GM19240 (cell line): ENCODE results near the gene ANKS3.
A peak's percentile ranks its signal among the peaks of the same experiment; 100 is the strongest.

Experiments
- DNase-seq: peaks from one replicate; pipeline ENCODE4 v3.0.0; 2011; ENCODE audit warnings: low spot score; ENCODE audit not compliant: insufficient read length

The ANKS3 gene

DNA sequence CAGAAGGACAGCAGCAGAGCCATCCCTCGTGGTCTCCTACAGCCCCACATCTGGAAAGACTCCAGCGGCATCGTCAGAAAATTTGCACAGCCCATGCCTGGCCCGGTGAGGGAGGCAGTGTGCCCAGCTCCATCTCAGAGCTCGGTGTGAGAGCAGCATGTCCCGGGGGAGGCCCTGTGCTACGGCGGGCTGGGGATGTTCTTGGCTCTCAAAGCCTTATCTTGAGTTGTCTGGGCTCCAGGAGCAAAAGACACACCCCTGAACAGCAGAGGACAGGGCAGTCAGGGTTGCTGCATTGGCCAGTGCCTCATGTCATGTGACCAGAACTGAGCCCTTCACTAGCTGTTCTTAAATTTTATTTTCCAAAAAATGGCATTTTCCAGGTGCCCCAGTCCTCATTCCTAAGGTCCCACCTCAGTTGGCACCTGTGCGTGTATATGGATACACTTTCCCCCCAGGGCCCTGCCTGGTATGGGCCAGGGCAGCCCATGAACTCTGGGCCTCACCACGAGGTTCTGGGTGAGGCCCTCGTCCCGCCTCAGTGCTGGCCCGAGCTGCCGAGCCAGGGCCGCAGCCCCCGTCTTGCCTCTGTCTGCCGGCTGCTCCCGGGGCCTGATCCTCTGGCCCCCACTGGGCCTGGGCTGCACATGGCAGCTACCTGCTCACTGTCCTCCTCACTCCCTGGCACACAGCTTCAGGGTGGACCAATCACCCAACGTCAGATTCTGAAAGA is 37.7 kb downstream of the ANKS3 start:
- DNase-seq: no peak

DNA sequence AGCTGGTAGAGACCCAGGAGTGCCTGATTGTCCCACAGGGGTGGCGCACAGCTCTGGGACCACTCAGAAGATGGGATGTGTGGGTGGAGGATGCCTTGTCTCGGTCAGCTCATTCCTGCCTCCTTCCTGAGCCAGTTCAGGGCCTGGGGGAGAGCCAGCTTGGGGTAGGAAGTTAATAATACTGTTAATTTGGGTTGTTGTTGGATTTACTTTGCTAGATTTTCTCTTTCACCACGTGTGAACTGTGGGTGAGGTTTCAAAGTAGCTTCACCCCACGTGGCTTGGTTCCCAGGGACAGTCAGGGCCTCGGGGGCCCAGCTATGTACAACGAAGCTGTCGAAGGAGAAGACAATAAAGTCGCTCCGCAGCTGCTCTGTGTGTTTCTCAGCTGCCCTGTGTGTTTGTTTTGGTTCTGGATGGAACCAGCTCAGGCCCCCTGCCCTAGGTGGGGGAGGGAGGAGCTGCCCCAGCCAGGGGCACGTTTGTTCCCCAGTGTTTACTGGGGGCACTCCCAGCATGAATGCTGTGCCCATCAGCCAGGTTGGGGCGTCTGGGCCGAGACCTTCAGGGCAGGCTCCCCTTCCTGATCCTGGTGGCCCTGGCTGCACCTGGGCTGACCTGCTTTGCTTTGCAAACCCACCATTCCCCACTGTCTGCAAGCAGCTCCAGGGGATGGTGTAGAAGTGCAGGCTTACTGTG is 38.4 kb downstream of the ANKS3 start:
- no peak for DNase-seq

DNA sequence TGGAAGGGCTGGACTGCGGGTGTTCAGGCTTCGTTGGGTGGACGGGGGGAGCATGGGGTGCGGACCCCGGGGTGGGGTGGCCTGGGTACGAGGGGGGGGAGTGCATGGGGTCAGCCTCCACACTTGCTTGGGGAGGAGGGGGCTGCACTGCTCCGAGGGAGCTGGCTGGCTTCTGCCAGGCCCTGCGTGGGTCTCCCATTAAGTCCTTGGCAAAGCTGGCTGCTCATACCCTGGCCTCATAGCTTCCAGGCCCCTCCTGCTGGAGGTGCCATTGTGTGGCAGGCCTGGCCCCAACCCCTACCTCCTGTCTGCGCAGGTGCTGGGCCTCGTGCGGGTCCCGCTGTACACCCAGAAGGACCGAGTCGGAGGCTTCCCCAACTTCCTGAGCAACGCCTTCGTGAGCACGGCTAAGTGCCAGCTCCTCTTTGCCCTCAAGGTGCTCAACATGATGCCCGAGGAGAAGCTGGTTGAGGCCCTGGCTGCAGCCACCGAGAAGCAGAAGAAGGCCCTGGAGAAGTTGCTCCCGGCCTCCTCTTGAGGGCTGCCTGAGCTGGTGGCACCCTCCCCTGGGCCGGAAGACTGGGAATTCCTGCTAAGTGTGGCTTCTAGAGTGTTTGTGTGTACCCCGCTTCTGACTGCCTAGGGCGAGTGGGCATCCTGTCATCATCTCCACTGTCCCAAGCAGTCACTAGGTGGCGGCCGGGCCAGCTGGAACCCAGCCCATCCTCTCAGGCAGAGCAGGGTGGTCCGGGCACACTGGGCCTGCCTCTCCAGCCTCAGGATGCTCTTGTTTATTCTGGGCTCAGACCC is 39.2 kb downstream of the ANKS3 start:
- no peak for DNase-seq

DNA sequence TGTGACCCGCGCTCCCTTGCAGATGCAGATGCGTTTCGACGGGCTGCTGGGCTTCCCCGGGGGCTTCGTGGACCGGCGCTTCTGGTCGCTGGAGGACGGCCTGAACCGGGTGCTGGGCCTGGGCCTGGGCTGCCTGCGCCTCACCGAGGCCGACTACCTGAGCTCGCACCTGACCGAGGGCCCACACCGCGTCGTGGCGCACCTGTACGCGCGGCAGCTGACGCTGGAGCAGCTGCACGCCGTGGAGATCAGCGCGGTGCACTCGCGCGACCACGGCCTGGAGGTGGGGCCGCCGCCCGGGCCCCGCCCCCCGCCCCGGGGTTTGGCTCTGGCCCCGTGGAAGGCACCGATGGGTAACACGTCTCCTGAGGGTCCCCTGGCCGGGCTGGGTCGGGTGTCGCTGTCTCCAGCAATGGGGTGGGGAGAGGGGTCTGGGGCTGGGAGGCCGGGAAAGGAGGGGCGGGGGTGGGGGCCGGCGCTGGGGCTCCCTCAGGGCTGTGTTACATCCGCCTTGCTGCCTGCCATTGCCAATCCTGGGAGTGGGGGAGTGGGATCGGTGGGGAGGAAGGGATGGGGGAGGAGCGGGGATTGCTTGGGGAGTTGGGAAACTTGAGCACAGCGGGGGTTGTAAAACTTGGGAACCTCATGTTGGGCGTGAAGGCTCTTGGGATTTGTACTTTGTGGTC is 40.0 kb downstream of the ANKS3 start:
- peak; percentile 57 for DNase-seq

DNA sequence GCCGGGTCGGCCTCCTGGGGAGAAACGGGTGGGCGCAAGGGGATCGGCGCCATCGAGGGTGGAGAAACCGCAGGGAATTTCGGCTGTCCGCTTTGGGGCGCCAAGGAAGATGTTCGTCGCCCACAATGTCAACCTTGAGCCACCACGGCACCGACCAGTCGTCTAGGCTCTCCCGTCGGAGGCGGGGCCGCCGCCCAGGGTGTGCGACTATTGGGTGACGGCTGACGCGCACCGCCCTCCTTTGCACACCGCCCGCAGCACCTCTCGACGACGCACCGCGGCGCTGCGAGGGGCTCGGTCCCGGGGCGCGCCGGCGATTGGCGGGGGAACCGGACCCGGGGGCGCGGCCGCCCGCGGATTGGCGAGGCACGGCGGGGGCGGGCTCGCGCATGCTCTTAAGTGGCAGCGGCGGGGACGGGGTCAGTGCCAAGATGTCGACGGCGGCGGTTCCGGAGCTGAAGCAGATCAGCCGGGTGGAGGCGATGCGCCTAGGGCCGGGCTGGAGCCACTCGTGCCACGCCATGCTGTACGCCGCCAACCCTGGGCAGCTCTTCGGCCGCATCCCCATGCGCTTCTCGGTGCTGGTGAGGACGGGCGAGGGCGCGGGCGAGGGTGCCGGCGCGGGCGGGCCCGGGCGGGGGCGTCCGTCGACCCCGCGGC is 40.6 kb downstream of the ANKS3 start, which contains the start of gene NUDT16L1:
Gene NUDT16L1, plus strand, starts transcription at position 267 of the 660 bp plus-strand sequence. Its CDS starts 165 bp downstream, at position 432.
- DNase-seq: peak; percentile 99

DNA sequence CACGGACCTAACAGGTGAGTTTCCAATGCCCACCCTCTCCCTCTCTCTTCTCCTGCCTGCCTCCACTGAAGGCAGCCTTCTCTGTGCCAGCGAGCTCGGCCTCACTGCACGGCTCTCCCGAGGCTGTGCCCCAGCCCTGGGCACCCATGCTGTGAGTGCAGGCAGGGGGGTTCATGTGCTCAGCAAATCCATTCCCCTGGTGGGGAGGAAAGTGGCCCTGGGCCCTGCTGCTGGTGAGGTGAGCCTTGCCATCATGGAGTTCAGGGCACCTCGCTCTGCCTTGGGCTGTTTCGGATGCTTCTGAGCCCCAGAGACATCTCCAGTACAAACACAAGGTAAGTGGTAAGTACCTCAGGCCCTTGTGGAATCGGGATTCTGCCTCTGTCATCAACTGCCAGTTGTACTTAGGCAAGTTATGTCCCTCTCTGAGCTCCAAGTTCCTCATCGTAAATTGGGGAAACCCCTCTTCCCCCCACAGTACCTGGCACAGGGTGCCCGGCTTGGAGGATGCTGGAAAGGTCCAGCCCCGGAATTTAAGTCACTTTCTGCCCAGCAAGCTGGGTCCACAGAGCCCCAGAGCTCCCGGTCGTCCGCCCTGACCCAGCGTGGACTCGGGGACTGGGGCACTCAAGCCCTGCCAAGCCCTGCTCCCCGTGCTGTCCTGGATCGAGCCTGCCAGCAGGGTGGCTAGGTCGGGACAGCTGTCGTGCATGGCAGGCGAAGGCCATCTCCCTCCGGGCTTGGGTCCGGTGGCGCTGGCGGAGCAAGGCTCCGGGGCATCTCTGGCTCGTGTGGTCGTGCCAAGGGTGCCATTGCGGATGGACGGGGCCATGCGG is 41.4 kb downstream of the ANKS3 start:
- no peak for DNase-seq

DNA sequence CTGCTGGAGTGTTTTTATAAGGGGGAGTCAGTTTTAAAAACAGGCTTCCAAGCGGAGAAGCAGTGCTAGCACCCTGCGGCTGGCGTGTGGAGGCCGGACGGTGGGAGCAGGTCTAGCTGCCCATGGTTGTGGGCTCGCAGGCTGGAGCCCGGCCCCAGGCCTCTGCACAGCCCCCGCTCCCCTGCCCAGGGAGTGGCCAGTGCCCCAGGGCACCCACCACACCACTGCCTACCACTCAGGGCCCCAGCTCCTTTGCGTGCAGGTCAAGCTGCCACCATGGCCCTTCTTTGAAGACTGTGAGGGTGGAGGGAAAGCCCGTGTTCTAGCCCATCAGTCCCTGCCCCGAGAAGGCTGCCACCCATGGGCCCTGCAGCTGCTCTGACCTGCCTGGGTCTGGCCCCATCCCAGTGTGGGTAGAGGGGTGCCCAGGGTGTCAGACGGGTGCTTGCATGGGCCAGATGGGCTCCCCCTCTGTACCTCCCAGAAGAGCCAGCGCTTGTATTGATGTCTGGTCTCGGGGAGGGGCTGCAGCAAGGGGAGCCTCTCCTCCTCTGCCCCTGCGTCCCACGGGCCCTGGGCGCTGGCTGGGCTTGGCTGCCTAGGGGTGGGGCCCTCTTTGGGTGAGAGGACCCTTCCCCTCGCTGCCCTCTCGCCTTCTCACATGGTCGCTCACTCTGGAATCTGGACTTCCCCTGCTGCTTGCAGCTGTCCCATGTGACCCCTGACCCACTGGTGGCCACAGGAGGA is 42.2 kb downstream of the ANKS3 start:
- no peak for DNase-seq

DNA sequence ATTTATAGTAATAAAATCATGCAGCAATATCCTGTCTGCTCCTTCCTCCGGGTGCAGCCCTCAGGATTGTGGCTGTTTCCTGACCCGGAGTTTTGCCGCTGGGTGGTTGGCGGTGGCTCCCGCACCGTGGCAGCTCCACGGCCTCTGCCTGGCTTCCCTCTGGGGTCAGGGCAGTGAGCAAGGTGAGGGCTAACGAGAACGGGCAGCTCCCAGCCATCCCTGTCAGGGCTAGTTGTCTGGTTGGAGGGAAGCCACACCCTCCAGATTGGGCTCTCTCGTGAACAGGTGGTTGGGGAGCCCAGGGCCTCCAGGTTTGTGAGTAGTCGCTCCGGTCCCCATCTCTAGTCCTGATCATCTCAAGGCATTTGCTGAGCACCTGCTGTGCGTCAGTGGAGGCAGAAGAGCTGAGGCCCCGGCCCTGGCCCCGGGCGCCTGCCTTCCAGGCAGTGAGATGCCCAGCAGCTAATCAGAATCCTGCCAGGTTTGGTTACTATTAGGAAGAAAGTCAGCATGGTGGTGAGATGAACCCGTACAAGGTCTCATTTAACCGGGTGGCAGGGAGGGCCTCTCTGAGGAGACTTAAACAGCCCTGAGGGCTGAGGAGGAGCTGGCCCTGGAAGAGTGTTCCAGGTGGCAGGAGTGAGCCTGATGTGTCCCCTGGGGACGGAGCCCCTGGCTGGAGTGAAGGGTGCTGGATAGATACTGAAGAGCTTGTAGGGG is 43.0 kb downstream of the ANKS3 start:
- no peak for DNase-seq

DNA sequence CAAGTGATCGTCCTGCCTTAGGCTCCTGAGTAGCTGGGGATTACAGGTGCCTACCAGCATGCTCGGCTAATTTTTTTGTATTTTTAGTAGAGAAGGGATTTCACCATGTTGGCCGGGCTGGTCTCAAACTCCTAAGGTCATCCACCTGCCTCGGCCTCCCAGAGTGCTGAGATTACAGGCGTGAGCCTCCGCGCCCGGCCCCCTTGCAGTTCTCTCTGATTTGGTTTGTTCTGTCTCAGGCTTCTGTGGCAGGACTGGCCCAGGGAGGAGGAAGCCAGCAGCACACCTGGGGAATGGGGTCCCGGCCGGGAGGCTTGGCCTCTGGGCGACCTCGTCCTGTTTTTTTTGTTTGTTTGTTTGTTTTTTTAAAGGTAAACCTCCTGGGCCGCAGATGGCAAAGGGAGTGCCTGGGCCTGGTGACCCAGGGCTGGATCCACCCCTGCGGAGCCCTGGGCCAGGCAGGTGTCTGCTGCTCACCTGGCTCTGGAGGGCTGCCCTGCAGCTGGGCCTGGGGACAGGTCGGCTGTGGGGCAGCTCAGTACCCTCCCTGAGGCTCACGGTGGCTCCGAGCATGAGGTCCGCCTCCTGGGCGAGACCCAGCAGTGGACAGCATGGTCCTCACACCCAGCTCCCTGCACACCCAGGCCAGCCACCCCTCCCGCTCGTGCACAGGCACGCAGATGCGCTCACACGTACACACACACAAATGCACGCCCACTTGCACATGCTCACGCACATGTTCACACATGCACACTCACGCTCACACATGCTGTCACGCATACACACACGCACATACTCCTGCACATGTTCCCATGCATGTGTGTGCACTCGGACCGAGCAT is 44.0 kb downstream of the ANKS3 start:
- no peak for DNase-seq

DNA sequence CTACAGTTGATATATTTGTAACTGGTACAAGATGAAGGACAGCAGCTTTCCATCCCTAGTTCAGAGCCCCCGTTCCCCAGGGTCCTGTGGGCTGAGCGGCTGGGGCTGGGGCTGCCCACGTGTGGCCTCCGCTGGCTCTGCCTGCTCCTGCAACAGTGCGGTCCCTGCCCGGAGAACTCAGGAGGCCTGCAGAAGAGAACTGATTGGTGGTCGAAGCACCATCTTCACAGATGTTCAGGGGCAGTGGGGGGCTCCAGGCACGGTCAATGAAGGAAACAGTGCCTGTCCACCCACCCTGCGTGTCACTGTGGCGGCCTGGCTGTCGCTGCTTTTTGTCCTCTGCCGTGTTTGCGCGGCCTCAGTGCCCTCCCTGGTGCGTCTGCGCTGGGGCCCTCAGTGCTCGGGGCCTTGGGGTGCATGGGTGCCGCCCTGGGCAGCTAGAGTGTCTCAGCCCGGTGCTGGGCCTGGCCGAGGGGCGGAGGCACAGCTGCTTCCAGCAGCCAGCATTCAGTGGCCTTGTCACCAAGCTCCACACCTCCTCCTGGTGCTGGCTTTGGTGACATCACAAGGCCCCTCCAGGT is 44.9 kb downstream of the ANKS3 start:
- DNase-seq: no peak

DNA sequence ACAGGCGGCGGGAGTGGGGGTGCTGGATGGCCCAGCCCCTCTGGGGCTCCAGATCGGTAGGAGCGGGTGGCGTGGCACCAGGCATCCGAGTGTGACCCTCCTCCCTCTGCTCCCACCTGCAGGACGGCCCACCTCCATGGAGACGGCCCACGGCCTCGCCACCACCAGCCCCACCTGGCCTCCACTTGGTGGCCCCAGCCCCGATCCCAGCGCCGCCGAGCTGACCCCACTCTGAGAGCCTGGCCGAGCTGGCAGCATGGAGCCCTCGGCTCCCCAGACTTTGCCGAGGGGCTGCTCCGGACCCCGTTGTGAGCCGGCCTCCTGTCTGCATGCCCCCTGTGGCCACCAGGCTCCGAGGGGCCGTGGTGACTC is 45.4 kb downstream of the ANKS3 start:
- no peak for DNase-seq

DNA sequence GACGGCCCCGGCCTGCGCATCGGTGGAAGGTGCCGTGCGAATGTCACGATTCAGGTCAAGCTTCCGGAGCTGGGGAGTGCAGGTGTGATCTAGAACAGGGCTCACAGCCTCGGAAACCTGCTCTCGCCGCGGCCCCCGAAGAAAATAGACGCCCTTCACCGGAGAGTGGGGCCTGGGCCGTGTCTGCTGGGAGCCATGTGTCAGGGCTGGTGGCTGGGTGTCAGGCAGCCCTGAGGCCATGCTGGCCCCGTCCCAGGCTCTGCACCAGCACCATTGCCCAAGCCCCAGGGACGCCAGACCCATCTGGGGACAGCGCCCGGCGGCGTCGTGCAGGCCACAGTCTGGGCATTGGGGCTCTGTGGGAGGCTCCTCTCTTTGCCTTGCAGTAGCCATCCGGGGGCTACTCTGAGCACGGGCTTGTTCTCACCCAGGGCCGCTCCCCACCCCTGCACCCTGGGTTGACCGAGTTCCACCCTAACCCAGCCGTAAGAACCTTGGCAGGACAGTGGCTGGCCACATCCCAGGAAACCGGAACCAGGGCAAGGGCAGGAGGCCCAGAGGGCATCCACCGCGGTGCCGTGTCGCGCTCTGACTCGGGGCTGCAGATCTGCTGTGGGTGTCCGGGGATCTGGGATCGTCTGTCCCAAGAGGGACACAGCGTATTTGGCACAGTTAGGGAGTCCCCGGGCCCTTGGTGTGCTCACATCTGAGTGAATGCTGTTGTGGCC is 46.0 kb downstream of the ANKS3 start:
- DNase-seq: no peak

DNA sequence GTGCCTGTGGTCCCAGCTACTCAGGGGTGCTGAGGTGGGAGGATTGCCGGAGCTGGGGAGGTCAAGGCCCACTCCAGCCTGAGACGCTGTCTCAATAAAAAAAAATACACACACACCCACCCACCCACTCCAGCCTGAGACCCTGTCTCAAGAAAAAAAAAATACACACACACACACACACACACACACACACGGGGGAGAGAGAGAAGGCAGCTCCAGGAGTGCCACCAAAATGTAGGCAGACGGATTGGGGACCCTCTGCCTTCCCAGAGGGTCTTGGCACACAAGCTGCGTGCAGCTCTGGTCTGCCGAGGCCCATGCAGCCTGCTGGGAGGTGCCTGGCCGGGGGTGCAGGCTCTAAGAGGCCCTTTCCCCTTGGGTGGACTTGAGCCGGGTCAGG is 46.7 kb downstream of the ANKS3 start:
- DNase-seq: no peak

DNA sequence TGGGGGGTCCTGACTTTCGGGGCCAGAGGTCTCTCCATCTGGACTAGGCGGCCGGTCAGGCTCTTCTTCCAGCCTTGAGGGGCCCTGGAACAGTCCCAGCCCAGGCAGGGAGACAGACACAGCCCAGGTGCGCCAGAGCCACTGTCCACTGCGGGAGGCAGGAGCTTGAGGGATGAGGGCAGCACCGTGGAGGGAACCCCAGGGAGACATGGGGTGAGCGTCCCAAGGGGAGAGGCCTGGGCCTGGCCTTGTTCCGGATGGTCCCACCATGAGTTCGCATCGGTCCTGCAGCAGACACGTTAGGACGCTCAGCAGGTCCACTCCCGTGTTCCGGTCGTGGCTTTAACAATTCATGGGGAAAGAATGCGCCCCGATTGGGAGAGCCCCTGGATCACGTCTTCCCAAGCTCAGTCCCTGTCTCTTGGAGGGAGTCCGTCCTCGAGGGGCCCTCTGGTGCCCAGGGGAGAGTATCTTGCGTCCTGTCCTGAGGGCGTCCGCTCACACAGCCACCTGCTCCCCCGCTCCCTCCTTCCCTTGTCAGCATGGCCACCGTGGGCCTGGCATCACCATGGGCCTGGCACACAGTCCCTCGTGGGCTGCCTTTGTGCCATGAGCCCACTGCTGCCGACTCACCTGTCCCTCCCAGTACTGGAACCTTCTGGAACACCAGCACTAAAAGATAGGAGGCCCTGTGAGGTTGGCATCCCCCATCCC is 47.4 kb downstream of the ANKS3 start:
- no peak for DNase-seq

DNA sequence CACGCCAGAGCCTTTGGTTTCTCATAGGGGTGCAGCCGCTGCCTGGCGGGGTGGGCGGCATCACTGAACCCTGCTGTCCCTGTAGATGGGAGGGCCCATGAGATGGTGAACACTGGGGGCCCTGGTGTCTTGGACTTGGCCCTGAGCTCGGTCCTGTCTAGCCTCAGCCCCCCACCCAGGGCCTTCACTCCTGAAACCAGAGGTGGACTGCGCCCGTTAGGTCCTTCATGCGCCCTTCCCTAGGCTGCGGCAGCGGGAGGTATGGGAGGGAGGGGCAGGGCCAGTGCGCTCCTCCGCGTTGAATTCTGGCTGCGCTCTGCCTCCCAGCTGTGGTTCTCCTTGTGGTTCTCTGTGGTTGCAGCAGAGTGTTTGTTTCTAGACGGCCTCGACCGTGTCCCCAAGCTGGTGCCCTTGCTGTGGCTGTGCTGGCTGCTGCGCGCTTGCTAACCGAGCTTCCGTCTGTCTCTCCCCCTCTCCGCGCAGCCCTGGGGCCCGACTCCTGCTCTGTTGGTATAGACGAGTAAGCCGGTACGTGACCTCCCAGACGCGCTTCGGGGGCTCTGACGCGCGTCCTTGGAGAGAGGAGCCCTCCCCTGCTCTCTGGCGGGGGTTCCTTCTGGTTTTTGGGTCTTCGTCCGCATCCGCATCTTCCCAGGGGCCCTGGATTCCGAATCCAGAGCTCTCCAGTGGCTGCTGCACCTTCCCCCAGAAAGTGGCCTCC is 48.1 kb downstream of the ANKS3 start:
- no peak for DNase-seq

DNA sequence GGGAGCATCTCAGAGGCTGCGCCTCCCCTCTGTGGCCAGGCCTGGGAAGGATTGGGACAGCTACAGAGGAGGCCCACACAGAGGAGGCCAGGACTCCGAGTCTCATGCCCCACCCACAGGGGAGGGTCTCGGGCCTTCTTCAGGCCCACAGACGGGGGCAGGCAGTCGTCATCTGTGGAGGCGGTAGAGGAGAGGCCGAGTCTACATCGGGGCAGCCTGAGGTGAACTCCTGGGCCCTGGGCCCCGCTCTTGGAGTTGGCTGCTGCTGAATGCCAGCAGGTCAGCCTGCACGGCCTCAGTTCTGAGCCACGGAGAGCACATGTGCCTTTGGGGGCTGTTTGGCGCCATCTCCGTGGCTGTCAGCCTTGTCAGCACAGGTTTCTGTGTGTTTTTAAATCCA is 48.8 kb downstream of the ANKS3 start:
- DNase-seq: no peak
